ENCODE data around the gene ITGA11.
"Not testable (repeated sequence)": the region's sequence is repeated elsewhere in the genome, so short reads cannot be mapped to it uniquely, and the experiment has no call there.

Gene ITGA11

GRCh38 chr15:68410466-68411342 lies 21.3 kb downstream of the ITGA11 start:
- peak; percentile 19 for DNase-seq

- DNase-seq = peak; percentile 11
These were observed 22.1 kb downstream of the ITGA11 start for GRCh38 chr15:68409736-68410370.

GRCh38 chr15:68408971-68409370 lies 23.0 kb downstream of the ITGA11 start:
- peak; percentile 5 for DNase-seq

- DNase-seq = peak; percentile 21
These were observed 23.8 kb downstream of the ITGA11 start for GRCh38 chr15:68407886-68408881.

GRCh38 chr15:68407141-68407885 lies 24.6 kb downstream of the ITGA11 start:
- DNase-seq = peak; percentile 11

- no peak for DNase-seq
These were observed 26.3 kb downstream of the ITGA11 start for GRCh38 chr15:68405378-68406250.

- DNase-seq = no peak
These were observed 27.7 kb downstream of the ITGA11 start for GRCh38 chr15:68404056-68404798.

GRCh38 chr15:68403161-68403941 lies 28.6 kb downstream of the ITGA11 start:
- DNase-seq = no peak

- DNase-seq = no peak
These were observed 29.4 kb downstream of the ITGA11 start for GRCh38 chr15:68402432-68403160.

GRCh38 chr15:68401496-68402431 lies 30.2 kb downstream of the ITGA11 start:
- no peak for DNase-seq

GRCh38 chr15:68400066-68400456 lies 31.9 kb downstream of the ITGA11 start:
- DNase-seq = no peak

GRCh38 chr15:68399096-68400065 lies 32.6 kb downstream of the ITGA11 start:
- DNase-seq = no peak

- DNase-seq = not testable (repeated sequence)
These were observed 34.0 kb downstream of the ITGA11 start for GRCh38 chr15:68397999-68398398.

GRCh38 chr15:68396068-68396467 lies 35.9 kb downstream of the ITGA11 start:
- no peak for DNase-seq

GRCh38 chr15:68391121-68391520 lies 40.8 kb downstream of the ITGA11 start:
- no peak for DNase-seq

Data from activated CD4-positive, CD25-positive, alpha-beta regulatory T cell treated with anti-CD3 and anti-CD28 coated beads, Interleukin-2, amount 50 U/mL, for 72 hours (primary cell).